Loucy (cell line): ENCODE data around the gene FHIT.

Experiments used
- CTCF ChIP-seq: fragments of 200-600 bp; sonication (generic); conservative IDR thresholded peaks from 2 replicates; pipeline ENCODE4 v1.5.1; 2014; ENCODE audit warnings: mild to moderate bottlenecking, antibody characterized with exemption, low read length
- EZH2phosphoT487 ChIP-seq: fragments of 200-600 bp; IDR thresholded peaks from 2 replicates; pipeline ENCODE4 v1.6.1; 2018; ENCODE audit warnings: antibody characterized with exemption, mild to moderate bottlenecking, moderate library complexity, borderline replicate concordance

- TF ChIP-seq CTCF (peak; percentile 75), EZH2phosphoT487 (no peak)
Observed at GRCh38 chr3:59809710-59810444, 1441.4 kb downstream of the FHIT start.
